Stomach smooth muscle (tissue), 2 donors: ENCODE data around the gene LSM7.

Experiments used
- H3K27ac ChIP-seq: one replicate; pipeline ENCODE4 v1.7.0; 2013; ENCODE audit warnings: mild to moderate bottlenecking, low read length, inconsistent platforms
- H3K27me3 ChIP-seq, 2 donors: one replicate each; pipeline ENCODE4 v1.7.0; 2013; ENCODE audit warnings: low read length in 2 of 2; ENCODE audit not compliant: insufficient read depth in 2 of 2, control insufficient read depth in 1 of 2
- H3K36me3 ChIP-seq, 2 donors: one replicate each; pipeline ENCODE4 v1.7.0; 2013; ENCODE audit warnings: low read length in 2 of 2; ENCODE audit not compliant: control insufficient read depth in 2 of 2, insufficient read depth in 2 of 2
- H3K4me1 ChIP-seq: one replicate; pipeline ENCODE4 v1.7.0; 2013; ENCODE audit warnings: low read length; ENCODE audit not compliant: control insufficient read depth, insufficient read depth
- H3K4me3 ChIP-seq, 2 donors: one replicate each; pipeline ENCODE4 v1.7.0; 2013; ENCODE audit warnings: low read length in 2 of 2
- H3K9ac ChIP-seq, 2 donors: one replicate each; pipeline ENCODE4 v1.7.0; 2013; ENCODE audit warnings: low read length in 2 of 2, mild to moderate bottlenecking in 1 of 2
- H3K9me3 ChIP-seq, 2 donors: one replicate each; pipeline ENCODE4 v1.7.0; 2013; ENCODE audit warnings: low read length in 2 of 2; ENCODE audit not compliant: control insufficient read depth in 2 of 2
- donor health status: healthy.
- donor health status: Pancreatic carcinoma.

The LSM7 gene

DNA sequence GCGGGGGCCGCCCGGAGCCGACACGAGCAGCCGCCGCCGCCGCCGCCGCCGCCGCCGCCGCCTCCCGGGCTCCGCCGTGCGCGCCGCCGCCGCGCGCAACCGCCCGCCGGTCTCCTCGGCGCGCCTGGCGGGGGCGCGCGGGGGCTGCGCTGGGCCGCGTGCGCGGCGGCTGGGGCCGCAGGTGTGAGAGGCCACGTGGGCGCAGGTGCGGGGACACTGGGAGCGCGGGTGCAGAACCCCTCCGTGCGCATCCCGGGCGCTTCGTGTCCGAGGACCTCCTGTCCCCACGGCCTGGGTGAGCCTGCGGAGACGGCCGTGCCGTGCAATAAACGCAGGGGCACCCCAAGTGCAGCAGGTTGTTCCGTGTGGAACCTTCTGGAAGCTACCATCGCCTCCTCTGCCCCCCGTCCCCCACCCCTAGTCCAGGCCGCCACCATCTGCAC, 20.3 kb downstream of the LSM7 start, which contains the start of gene LINGO3:
TSS of gene LINGO3 (minus strand) at position 41 of the 443 bp plus-strand sequence. CDS start 16,378 bp downstream, outside the sequence.
- H3K27me3 ChIP-seq, result peaks cover 40 to 51% of the 10 kb centered on the region in 2 donors
- peaks cover 3% of the 10 kb centered on the region for H3K4me1 ChIP-seq
- H3K36me3 ChIP-seq, result no peaks in the 10 kb centered on the region
- H3K4me3 ChIP-seq, result peak within 1 kb of the TSS in 1 of 2 donors; percentile 40
- no peaks in the 10 kb centered on the region for H3K9me3 ChIP-seq
- H3K27ac ChIP-seq, result no peak within 1 kb of the TSS
- no peak within 1 kb of the TSS for H3K9ac ChIP-seq

DNA sequence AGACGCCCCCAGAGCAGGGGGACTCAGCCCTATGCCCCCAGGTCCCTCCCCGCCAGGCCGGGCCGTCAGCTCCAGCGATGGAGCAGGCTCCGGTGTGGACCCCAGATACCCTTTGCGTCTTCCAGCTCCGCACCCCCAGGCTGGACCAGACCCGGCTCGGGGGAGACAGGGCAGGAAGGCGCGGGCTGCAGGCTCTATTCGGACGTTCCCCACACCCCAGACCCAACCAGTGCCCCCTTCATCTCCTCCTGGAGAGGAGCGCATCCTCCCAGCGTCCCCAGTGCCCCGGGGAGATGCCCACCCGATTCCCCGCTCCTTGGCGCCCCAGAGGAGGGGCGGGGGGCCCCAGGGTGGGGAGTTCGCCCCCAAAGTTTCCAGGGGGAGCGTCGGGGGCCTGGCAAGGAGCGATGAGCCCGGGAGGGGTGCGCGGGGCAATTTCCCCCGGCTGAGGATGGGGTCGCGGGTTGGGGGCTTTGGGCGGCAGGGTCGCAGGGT, 20.8 kb downstream of the LSM7 start:
- peaks cover 43 to 50% of the 10 kb centered on the region in 2 donors for H3K27me3 ChIP-seq
- peak overlapping the region in 1 of 2 donors; percentile 29 for H3K4me3 ChIP-seq
- no peaks in the 10 kb centered on the region for H3K9me3 ChIP-seq
- no peak overlapping the region for H3K9ac ChIP-seq
- H3K4me1 ChIP-seq, result peaks cover 5% of the 10 kb centered on the region
- no peak overlapping the region for H3K27ac ChIP-seq
- H3K36me3 ChIP-seq, result no peaks in the 10 kb centered on the region

GRCh38 chr19:2306971-2307370, 21.4 kb downstream of the LSM7 start:
- peaks cover 46 to 49% of the 10 kb centered on the region in 2 donors for H3K27me3 ChIP-seq
- H3K27ac ChIP-seq, result no peak overlapping the region
- H3K4me3 ChIP-seq, result no peak overlapping the region
- no peaks in the 10 kb centered on the region for H3K36me3 ChIP-seq
- peaks cover 10% of the 10 kb centered on the region for H3K4me1 ChIP-seq
- H3K9ac ChIP-seq, result no peak overlapping the region
- no peaks in the 10 kb centered on the region for H3K9me3 ChIP-seq

DNA sequence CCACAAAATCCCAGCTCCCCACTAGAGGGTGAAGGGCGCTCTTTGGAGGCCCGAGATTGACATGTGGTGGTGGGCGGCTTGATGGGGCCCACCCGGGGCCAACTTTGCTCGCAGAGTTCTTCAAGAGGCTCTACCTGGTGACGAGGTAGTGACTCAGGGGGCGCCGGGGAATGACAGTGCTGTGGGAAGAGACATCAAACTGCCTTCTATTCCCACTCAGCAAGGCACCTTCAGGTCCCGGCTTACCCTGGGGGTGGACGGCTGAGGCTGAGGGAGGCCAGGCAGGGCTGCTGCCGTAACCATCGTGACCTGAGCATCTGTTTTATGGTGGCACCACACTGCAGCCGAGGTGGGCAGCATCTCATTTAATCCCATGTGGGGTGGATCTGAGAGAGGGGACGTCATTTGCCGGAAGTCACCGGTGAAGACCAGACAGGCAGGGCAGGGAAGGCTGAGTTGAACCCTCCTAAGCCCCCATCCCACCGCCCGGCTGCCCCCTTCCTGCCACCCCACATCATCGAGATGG, 22.0 kb downstream of the LSM7 start:
- H3K9me3 ChIP-seq, result no peaks in the 10 kb centered on the region
- no peak overlapping the region for H3K4me3 ChIP-seq
- H3K27ac ChIP-seq, result no peak overlapping the region
- H3K9ac ChIP-seq, result no peak overlapping the region
- H3K27me3 ChIP-seq, result peaks cover 46 to 49% of the 10 kb centered on the region in 2 donors
- H3K36me3 ChIP-seq, result no peaks in the 10 kb centered on the region
- peaks cover 10% of the 10 kb centered on the region for H3K4me1 ChIP-seq

GRCh38 chr19:2305452-2306280, 22.7 kb downstream of the LSM7 start:
- H3K4me3 ChIP-seq, result no peak overlapping the region
- no peaks in the 10 kb centered on the region for H3K9me3 ChIP-seq
- peaks cover 10% of the 10 kb centered on the region for H3K4me1 ChIP-seq
- H3K27me3 ChIP-seq, result peaks cover 46 to 49% of the 10 kb centered on the region in 2 donors
- no peak overlapping the region for H3K9ac ChIP-seq
- H3K27ac ChIP-seq, result no peak overlapping the region
- no peaks in the 10 kb centered on the region for H3K36me3 ChIP-seq

GRCh38 chr19:2303211-2303798, 25.1 kb downstream of the LSM7 start:
- H3K4me1 ChIP-seq, result peaks cover 10% of the 10 kb centered on the region
- H3K27me3 ChIP-seq, result peaks cover 32% of the 10 kb centered on the region in 2 donors
- no peak overlapping the region for H3K4me3 ChIP-seq
- H3K36me3 ChIP-seq, result no peaks in the 10 kb centered on the region
- H3K9me3 ChIP-seq, result no peaks in the 10 kb centered on the region
- no peak overlapping the region for H3K27ac ChIP-seq
- H3K9ac ChIP-seq, result no peak overlapping the region

DNA sequence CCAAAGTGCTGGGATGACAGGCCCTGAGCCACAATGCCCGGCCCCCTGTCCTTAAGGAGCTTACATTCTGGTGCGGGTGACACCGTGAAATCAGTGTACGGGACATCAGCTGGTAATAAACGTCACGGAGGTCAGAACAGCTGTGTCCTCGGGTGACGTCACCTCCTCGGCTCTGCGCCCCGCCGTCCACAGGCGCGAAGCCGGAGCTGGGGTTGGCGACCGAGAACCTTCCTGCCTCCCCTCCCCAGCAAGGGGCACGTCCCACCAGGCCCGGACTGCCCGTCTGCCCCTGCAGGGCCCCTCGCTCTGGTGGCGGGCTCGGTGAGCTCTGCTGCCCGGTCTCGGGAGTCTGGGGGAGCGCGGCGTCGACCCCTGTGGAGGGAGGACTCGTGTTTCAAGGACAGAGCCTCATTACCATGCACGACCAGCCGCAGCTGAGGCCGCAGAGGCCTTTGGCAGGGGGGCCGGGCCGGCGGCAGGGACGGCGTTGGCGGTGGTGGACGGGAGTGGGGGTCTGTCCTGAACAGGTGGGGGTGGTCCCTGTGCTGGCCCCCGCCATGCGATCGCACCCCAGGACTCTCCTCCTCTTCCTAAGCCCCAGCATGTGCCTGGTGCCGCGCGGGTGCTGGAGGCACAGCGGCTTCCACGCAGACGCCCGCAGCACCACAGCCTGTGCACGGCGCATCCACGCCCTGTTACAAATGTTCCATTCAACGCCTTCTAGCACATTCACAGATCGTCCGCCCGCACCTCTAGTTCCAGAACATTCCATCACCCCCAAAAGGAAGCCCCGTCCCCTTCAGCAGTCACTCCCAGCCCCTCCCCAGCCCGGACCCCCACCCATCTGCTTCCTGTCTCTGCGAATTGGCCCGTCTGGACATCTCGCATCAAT, 25.8 kb downstream of the LSM7 start:
- Histone ChIP-seq H3K9ac (no peak overlapping the region), H3K4me1 (peaks cover 8% of the 10 kb centered on the region), H3K27me3 (peaks cover 28 to 29% of the 10 kb centered on the region in 2 donors), H3K27ac (no peak overlapping the region), H3K9me3 (no peaks in the 10 kb centered on the region), H3K4me3 (no peak overlapping the region), H3K36me3 (no peaks in the 10 kb centered on the region)

DNA sequence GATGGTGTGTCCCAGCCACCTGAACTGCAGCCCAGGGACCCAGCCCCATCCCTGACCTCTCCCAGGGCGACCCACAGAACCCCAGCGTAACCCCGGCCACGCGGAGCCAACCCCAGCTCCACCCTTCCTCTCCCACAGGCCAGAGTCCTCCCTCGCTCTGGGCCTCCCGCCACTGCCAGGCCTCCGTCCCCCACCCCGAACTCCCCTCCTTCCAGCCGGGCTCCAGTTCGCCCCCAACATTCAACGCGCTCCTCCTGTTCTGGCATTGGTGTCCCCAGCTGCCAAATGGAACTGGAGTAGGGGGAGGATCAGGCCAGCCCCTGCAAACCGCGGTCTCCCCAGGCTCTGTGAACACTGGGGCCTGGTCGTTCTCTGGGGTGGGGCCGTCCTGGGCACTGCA, 27.9 kb downstream of the LSM7 start:
- H3K27me3 ChIP-seq, result peaks cover 13 to 16% of the 10 kb centered on the region in 2 donors
- H3K4me3 ChIP-seq, result no peak overlapping the region
- H3K9me3 ChIP-seq, result no peaks in the 10 kb centered on the region
- no peaks in the 10 kb centered on the region for H3K36me3 ChIP-seq
- H3K27ac ChIP-seq, result no peak overlapping the region
- H3K4me1 ChIP-seq, result peaks cover 7% of the 10 kb centered on the region
- H3K9ac ChIP-seq, result no peak overlapping the region

- H3K4me3 ChIP-seq, result no peak overlapping the region
- no peaks in the 10 kb centered on the region for H3K9me3 ChIP-seq
- H3K27ac ChIP-seq, result no peak overlapping the region
- peaks cover 8% of the 10 kb centered on the region in 2 donors for H3K27me3 ChIP-seq
- peaks cover 18% of the 10 kb centered on the region for H3K4me1 ChIP-seq
- no peaks in the 10 kb centered on the region for H3K36me3 ChIP-seq
- H3K9ac ChIP-seq, result no peak overlapping the region
These were observed 32.2 kb downstream of the LSM7 start for GRCh38 chr19:2296141-2296540.

DNA sequence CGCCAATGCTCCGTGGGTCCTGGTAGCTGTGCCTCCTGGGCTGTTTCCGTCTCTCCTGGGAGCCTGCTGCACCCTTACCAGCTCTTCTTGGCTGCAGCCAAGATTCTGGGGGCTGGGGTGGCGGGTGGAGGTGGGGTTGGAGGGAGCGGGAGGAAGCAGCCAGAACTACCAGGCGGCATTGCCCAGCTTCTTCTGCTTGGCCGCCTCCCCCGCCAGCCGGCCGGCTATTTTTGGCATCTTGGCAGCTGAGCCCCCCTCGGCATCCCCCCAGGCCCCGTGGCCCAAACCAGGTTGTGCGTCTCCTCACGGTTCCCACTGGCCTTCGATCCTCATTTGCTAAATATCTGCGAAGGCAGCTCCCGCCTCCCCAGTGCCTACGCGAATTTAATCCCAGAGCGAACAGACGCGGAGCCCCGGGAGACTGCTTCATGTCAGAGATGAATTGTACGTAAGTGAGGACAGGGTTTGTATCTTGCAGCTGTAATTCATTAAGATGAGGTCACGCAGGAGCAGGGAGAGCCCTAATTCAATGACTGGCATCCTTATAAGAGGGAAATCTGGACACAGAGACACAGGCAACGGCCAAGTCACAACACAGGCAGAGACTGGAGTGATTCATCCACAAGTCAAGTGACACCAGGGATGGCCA, 33.6 kb downstream of the LSM7 start:
- peaks cover 31% of the 10 kb centered on the region for H3K4me1 ChIP-seq
- peak overlapping the region; percentile 55 to 61 for H3K4me3 ChIP-seq
- peak overlapping the region; percentile 58 for H3K27ac ChIP-seq
- peaks cover 14 to 22% of the 10 kb centered on the region in 2 donors for H3K27me3 ChIP-seq
- H3K9ac ChIP-seq, result no peak overlapping the region
- H3K9me3 ChIP-seq, result no peaks in the 10 kb centered on the region
- no peaks in the 10 kb centered on the region for H3K36me3 ChIP-seq
